ENCODE data around the gene PPP1CB.

DNA sequence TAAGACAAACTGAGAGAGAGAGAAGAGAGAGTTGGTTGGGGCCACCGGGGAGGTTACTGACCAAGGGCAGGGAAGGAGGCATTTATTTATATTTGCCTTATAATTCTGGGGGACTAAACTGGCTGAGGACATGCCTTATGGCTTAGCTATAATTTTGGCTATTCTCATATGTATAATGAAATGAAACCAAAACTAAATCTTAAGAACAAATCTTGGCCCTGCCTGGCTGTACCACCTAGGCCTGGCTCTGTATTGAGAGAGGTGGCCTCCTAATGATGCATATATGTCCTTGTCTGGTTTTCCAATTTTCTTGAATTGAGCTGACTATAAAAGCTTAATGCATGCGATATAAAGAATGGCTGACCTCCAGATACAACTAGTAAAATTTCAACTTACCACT lies 3.5 kb upstream of the PPP1CB start:
- TF ChIP-seq, protein P1, sequence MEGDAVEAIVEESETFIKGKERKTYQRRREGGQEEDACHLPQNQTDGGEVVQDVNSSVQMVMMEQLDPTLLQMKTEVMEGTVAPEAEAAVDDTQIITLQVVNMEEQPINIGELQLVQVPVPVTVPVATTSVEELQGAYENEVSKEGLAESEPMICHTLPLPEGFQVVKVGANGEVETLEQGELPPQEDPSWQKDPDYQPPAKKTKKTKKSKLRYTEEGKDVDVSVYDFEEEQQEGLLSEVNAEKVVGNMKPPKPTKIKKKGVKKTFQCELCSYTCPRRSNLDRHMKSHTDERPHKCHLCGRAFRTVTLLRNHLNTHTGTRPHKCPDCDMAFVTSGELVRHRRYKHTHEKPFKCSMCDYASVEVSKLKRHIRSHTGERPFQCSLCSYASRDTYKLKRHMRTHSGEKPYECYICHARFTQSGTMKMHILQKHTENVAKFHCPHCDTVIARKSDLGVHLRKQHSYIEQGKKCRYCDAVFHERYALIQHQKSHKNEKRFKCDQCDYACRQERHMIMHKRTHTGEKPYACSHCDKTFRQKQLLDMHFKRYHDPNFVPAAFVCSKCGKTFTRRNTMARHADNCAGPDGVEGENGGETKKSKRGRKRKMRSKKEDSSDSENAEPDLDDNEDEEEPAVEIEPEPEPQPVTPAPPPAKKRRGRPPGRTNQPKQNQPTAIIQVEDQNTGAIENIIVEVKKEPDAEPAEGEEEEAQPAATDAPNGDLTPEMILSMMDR (IDR thresholded peaks at IDR 0.05): no peak
- TF ChIP-seq POLR2A (IDR thresholded peaks at IDR 0.05): no peak

Data from esophagus squamous epithelium (tissue), 4 donors.